Kidney epithelial cell (primary cell): ENCODE measurements around the gene KLRK1. TPM values are rescaled to one million over a fixed set of nuclear protein-coding genes. Genes with fewer than 3 reads are reported as not detected.
A peak's percentile ranks its signal among the peaks of the same experiment; 100 is the strongest.

Experiments used
- DNase-seq: peaks from one replicate; pipeline ENCODE4 v3.0.0-alpha.2; 2010; ENCODE audit warnings: low read depth
- H3K27me3 ChIP-seq: 2 replicates; pipeline ENCODE4 v1.6.0; 2011; ENCODE audit warnings: low read length; ENCODE audit not compliant: control insufficient read depth, insufficient read depth
- H3K36me3 ChIP-seq: 2 replicates; pipeline ENCODE4 v1.5.1; 2011; ENCODE audit warnings: low read length; ENCODE audit not compliant: control insufficient read depth, insufficient read depth
- H3K4me3 ChIP-seq: 2 replicates; pipeline ENCODE4 v1.5.1; 2011; ENCODE audit warnings: low read depth, mild to moderate bottlenecking, control low read depth, low read length
- total RNA-seq: library from RNA; depleted of rRNA; stranded (reverse); fragments of >200 nt; gene quantifications from 2 replicates; pipeline ENCODE4 v1.2.3, GENCODE V29; 2015
- TF ChIP-seq, protein P1 (sequence below): IDR thresholded peaks from 2 replicates; pipeline ENCODE4 v1.5.1; 2011; ENCODE audit warnings: mild to moderate bottlenecking, moderate library complexity, low read length, control low read depth, inconsistent platforms; ENCODE audit not compliant: insufficient read depth, poor library complexity, severe bottlenecking

Gene KLRK1
- total RNA-seq, 1 donor from 2014 or later = not detected

- no peak for DNase-seq
- H3K36me3 ChIP-seq = no peaks in the 10 kb centered on the region
- no peak overlapping the region for H3K4me3 ChIP-seq
- no peaks in the 10 kb centered on the region for H3K27me3 ChIP-seq
- TF ChIP-seq, protein P1, sequence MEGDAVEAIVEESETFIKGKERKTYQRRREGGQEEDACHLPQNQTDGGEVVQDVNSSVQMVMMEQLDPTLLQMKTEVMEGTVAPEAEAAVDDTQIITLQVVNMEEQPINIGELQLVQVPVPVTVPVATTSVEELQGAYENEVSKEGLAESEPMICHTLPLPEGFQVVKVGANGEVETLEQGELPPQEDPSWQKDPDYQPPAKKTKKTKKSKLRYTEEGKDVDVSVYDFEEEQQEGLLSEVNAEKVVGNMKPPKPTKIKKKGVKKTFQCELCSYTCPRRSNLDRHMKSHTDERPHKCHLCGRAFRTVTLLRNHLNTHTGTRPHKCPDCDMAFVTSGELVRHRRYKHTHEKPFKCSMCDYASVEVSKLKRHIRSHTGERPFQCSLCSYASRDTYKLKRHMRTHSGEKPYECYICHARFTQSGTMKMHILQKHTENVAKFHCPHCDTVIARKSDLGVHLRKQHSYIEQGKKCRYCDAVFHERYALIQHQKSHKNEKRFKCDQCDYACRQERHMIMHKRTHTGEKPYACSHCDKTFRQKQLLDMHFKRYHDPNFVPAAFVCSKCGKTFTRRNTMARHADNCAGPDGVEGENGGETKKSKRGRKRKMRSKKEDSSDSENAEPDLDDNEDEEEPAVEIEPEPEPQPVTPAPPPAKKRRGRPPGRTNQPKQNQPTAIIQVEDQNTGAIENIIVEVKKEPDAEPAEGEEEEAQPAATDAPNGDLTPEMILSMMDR = no peak
Measured at GRCh38 chr12:10366875-10367274, 23.0 kb downstream of the KLRK1 start.

DNA sequence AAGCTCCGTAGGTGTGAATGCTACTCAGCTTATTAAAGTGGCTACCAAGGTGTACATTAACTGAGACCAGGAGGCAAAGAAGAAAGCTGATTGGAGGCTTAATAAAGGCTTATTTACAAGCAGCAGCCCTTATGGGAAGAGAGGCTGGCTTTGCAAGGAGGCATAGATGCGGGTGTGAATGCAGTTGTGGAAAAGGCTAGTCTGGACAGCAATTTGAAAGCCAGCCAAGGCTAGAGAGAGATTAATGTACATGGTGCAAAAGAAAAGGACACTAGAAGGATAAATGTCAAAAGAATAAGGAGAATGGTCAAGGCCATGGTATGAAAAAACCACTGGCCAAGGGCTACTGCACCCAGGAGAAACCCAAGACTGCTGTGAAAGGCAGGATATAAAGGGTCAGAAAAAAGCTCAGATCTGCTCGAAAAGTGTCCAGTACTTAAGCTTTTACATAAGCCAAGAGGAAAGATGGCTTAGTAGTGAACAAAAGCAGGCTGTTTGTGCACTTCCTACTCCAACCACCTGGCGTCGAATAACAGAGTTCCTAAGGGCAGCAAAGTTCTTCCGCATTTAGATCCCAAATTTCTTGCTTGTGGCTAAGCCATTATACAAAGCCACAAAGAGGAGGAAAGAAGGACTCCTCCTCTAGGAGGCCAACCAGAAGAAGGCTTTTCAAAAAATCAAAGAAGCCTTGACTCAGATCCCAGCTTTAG is 24.0 kb downstream of the KLRK1 start:
- no peak for DNase-seq
- Histone ChIP-seq H3K36me3 (no peaks in the 10 kb centered on the region), H3K27me3 (no peaks in the 10 kb centered on the region), H3K4me3 (peak overlapping the region; percentile 51)
- TF ChIP-seq, protein P1 = peak; percentile 32

GRCh38 chr12:10364815-10365622 is 24.8 kb downstream of the KLRK1 start:
- H3K27me3 ChIP-seq = no peaks in the 10 kb centered on the region
- H3K4me3 ChIP-seq = peak overlapping the region; percentile 51
- no peak for DNase-seq
- H3K36me3 ChIP-seq = no peaks in the 10 kb centered on the region
- TF ChIP-seq, protein P1 = no peak

- H3K4me3 ChIP-seq = peak overlapping the region; percentile 51
- H3K27me3 ChIP-seq = no peaks in the 10 kb centered on the region
- TF ChIP-seq, protein P1 = no peak
- no peak for DNase-seq
- H3K36me3 ChIP-seq = no peaks in the 10 kb centered on the region
Measured at GRCh38 chr12:10363914-10364814, 25.7 kb downstream of the KLRK1 start.

- no peak for DNase-seq
- H3K4me3 ChIP-seq = peak overlapping the region; percentile 51
- TF ChIP-seq, protein P1 = no peak
Measured at GRCh38 chr12:10363658-10363913, 26.3 kb downstream of the KLRK1 start.

More at GRCh38 chr12:10363658-10363913, 26.3 kb downstream of the KLRK1 start:
- no peaks in the 10 kb centered on the region for H3K27me3 ChIP-seq
- no peaks in the 10 kb centered on the region for H3K36me3 ChIP-seq
